WERI-Rb-1 (cell line): Measurements from ENCODE around the gene DHRS12.

Experiments used
- DNase-seq: peaks from one replicate; pipeline ENCODE4 v3.0.0-alpha.2; 2020
- H3K27ac ChIP-seq: fragments of 250-450 bp; sonication (Bioruptor Pico); 2 replicates; pipeline ENCODE4 v1.5.1; 2020; ENCODE audit warnings: mild to moderate bottlenecking, moderate library complexity
- H3K27me3 ChIP-seq: fragments of 250-450 bp; sonication (Bioruptor Pico); 2 replicates; pipeline ENCODE4 v1.5.1; 2021; ENCODE audit warnings: mild to moderate bottlenecking, low read depth, moderate library complexity; ENCODE audit not compliant: insufficient read depth, severe bottlenecking
- H3K36me3 ChIP-seq: fragments of 250-450 bp; sonication (Bioruptor Pico); 2 replicates; pipeline ENCODE4 v1.5.1; 2020; ENCODE audit warnings: mild to moderate bottlenecking, moderate library complexity
- H3K4me3 ChIP-seq: 2 replicates; pipeline ENCODE4 v1.5.1; 2011; ENCODE audit warnings: low read depth, mild to moderate bottlenecking, control low read depth, low read length
- H3K9me3 ChIP-seq: fragments of 250-450 bp; sonication (Bioruptor Pico); 2 replicates; pipeline ENCODE4 v1.5.1; 2021; ENCODE audit warnings: mild to moderate bottlenecking, moderate library complexity; ENCODE audit not compliant: severe bottlenecking
- TF ChIP-seq, protein P1 (sequence below): IDR thresholded peaks from 2 replicates; pipeline ENCODE4 v1.5.1; 2011; ENCODE audit warnings: low read depth, mild to moderate bottlenecking, control low read depth, inconsistent platforms, low read length

The DHRS12 gene

DNA sequence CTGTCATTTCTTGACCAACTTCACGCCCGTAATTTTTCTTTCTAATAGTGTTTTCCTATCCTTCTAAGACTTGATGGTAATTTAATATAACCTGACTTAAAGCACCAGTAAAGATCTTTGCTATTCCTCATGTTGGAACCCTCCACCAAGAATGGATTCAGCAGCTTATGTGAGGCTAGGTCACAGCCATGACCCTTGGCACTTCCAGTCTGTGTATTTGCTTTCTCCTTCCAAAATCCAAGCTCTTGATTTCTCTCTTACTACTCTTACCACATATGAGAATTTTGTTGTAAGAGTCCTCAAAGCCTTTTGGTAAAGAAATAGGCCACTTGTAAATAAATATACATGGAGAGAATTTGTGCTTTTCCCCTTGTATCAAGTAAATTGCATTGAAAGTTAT, 61.4 kb downstream of the DHRS12 start:
- no peaks in the 10 kb centered on the region for H3K9me3 ChIP-seq
- TF ChIP-seq, protein P1, sequence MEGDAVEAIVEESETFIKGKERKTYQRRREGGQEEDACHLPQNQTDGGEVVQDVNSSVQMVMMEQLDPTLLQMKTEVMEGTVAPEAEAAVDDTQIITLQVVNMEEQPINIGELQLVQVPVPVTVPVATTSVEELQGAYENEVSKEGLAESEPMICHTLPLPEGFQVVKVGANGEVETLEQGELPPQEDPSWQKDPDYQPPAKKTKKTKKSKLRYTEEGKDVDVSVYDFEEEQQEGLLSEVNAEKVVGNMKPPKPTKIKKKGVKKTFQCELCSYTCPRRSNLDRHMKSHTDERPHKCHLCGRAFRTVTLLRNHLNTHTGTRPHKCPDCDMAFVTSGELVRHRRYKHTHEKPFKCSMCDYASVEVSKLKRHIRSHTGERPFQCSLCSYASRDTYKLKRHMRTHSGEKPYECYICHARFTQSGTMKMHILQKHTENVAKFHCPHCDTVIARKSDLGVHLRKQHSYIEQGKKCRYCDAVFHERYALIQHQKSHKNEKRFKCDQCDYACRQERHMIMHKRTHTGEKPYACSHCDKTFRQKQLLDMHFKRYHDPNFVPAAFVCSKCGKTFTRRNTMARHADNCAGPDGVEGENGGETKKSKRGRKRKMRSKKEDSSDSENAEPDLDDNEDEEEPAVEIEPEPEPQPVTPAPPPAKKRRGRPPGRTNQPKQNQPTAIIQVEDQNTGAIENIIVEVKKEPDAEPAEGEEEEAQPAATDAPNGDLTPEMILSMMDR, result no peak
- no peaks in the 10 kb centered on the region for H3K36me3 ChIP-seq
- H3K4me3 ChIP-seq, result no peak overlapping the region
- no peak for DNase-seq
- no peaks in the 10 kb centered on the region for H3K27me3 ChIP-seq
- no peak overlapping the region for H3K27ac ChIP-seq

DNA sequence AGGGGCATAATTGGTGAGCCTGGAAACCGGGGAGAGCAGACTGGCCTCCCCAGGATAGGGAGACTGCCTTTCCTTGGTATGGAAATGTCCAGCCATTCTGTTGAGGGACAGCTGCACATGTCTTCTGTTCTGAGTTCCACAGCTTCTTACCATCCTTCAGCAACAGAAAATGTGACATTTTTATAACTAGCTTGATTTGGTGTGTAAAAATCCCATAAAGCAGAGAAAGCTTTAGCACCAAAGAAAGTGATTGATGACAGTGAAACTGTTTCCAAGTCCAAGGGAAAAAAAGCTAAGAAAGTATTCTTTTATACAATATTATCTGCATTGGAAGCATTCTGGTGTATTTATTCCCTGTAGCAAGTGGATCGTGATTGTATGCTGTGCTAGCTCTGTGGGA, 61.9 kb downstream of the DHRS12 start:
- Histone ChIP-seq H3K9me3 (no peaks in the 10 kb centered on the region), H3K27me3 (no peaks in the 10 kb centered on the region), H3K36me3 (no peaks in the 10 kb centered on the region), H3K4me3 (no peak overlapping the region), H3K27ac (no peak overlapping the region)
- TF ChIP-seq, protein P1, result no peak
- no peak for DNase-seq

DNA sequence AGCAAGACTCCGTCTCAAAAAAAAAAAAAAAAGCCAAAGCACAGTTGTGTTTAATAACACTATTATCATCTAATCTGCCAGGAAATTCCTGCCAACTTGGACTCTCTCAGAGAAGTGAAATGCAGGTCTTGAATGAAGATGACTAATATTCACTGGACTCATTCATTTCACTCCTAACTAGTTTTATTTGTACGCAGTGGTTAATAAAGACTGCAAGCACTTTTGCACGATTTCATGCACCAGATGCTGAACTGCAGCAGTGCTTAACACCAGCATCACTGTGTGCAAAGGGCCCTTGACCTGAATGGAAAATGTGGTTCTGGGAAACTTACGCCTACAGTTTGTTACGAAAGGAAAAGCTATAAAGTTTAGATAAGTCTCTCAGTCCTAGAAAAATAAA, 63.3 kb downstream of the DHRS12 start:
- Histone ChIP-seq H3K27ac (no peak overlapping the region), H3K4me3 (no peak overlapping the region), H3K36me3 (no peaks in the 10 kb centered on the region), H3K27me3 (no peaks in the 10 kb centered on the region), H3K9me3 (no peaks in the 10 kb centered on the region)
- TF ChIP-seq, protein P1, result no peak
- DNase-seq, result no peak

DNA sequence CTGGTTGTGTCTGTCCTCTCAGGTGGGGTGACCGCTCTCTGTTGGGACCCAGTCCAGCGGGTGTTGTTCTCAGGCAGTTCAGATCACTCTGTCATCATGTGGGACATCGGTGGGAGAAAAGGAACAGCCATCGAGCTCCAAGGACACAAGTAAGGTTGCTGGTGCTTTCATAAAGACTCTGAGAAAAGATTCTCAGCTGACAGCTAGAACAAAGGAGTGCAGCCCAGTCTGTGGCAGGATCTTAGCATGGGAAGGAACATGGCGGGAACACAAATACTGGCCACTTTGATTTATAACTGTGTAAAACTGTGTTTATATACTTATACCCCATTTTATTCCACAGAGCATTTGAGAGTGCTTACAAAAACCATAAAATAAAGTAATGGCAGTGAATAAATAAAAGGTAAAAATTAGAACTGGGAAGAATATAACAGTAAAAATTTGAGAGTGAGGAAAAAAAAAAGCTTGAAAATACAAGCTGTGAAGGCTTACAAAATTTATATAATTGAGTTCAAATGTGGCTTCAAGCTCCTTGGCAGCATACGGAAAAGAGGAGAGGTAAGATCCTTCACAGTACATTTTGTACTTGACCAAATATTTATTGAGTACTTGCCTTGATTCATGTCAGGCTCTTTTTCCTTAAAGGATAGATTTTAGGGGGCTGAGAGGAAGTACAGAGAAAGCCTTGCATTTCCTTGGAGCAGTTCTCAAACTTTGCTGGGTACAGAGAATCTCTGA, 64.8 kb downstream of the DHRS12 start:
- Histone ChIP-seq H3K27ac (no peak overlapping the region), H3K4me3 (no peak overlapping the region), H3K36me3 (no peaks in the 10 kb centered on the region), H3K27me3 (no peaks in the 10 kb centered on the region), H3K9me3 (no peaks in the 10 kb centered on the region)
- TF ChIP-seq, protein P1, result no peak
- DNase-seq, result no peak

DNA sequence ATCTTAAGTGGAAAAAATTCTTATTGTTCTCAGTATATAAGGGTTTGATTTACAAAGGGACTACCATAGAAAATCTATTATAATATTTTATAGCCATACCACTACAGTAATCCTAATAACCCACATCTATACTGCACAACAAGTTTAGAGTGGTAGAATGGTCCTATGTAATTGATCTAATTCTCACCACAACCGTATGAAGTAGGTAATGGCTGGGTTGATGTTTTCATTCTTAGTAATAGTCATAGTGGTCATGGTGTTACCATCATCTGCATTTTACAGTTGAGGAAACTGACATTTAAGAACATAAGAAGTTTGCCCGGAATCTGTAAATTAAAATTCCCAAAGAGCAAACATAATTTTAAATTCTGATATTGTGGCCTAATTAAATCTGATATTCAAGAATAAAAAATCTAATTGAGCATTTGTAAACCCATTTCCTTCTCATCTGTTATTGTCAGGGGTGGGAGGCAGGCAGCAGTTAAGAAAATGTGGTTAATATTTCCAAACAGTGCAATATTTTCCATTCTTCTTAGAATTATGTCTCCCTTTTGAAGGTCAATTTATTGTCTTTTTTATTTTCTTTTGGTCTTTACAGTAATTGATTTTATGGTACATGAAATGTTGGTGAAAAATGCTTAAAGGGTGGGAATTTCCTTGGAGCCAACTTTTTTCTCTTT, 65.6 kb downstream of the DHRS12 start:
- Histone ChIP-seq H3K36me3 (no peaks in the 10 kb centered on the region), H3K27me3 (no peaks in the 10 kb centered on the region), H3K4me3 (no peak overlapping the region), H3K9me3 (no peaks in the 10 kb centered on the region), H3K27ac (no peak overlapping the region)
- no peak for DNase-seq
- TF ChIP-seq, protein P1, result no peak
